HG02678 (cell line): ENCODE measurements around the gene UBTF.
"Not testable (repeated sequence)": the region's sequence is repeated elsewhere in the genome, so short reads cannot be mapped to it uniquely, and the experiment has no call there.

Source experiments
- ATAC-seq: cut with Tn5 transposase; IDR thresholded peaks from one replicate; pipeline ENCODE4 v1.9.1; 2021; ENCODE audit warnings: mild to moderate bottlenecking, moderate library complexity; ENCODE audit not compliant: unreplicated experiment

UBTF gene

DNA sequence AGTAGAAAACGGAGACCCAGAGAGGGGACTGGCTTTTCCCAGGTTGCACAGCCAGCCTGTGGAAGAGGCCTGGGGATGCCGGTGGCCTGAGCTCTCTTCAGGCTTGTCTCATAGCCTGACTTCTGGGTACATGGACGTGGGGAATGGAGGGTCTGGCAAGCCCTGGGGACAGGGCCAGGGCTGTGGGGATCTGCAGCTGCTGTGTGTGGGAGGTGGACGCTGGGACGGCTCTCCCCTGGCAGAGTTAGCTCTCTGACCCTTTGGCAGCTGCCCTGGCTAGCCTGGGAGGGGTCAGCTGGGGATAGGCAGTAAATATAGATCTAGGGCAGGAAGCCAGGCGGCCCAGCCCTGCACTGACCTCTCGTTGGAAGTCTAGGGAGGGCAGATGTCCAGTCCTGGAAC, 28.0 kb upstream of the UBTF start:
- ATAC-seq: no peak

DNA sequence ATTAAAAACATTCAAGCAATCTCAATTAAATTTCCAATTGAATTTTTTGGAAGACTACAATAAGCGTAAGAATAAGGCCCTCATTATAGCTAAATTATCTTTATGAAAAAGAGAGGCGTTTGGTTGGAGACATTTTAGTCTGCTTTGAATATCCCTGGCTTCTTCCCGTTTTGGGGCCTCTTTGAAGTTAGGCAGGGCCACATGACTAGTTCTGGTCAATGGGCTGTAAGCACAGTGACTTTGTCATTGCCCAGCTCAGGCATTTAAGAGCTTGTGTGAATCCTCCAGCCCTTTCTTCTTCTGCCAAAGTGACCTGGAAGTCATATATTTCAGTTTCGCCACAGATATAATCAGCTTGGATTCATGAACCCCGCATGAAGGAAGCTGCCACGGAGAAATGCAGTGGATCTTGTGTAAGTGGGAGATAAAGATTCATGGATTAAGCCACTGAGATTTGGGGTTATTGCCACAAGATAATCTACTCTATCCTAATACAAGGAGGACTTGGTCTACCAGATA, 21.7 kb upstream of the UBTF start:
- no peak for ATAC-seq

DNA sequence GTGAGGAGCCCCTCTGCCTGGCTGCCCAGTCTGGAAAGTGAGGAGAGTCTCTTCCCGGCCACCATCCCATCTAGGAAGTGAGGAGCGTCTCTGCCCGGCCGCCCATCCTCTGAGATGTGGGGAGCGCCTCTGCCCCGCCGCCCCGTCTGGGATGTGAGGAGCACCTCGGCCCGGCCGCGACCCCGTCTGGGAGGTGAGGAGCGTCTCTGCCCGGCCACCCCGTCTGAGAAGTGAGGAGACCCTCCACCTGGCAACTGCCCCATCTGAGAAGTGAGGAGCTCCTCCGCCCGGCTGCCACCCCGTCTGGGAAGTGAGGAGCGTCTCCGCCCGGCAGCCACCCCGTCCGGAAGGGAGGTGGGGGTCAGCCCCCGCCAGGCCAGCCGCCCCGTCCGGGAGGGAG, 18.4 kb upstream of the UBTF start:
- ATAC-seq: not testable (repeated sequence)

DNA sequence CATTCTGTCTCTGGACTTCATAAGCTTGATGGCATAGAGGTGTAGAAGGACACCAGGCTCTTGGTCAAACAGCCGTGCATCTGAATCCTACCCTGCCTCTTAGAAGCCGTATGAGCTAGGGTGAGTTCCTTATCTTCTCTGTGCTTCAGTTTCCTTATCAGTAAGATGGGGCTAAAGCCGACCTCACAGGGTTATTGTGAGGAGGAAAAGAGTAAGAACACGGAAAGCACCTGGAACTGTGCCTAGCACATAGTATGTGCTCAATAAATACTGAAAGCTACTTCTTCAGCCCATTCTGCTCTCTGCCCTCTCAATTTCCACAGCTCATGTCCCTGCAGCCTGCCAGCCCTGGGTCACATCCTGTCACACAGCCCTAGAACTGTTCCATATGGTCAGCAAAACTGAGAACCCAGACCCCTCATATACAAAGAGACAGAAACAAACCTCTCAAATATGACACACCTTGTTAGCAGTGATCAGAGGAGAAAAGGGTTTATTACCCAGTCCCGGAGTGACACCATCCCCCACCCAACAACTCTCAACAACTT, 17.0 kb upstream of the UBTF start:
- ATAC-seq: no peak

DNA sequence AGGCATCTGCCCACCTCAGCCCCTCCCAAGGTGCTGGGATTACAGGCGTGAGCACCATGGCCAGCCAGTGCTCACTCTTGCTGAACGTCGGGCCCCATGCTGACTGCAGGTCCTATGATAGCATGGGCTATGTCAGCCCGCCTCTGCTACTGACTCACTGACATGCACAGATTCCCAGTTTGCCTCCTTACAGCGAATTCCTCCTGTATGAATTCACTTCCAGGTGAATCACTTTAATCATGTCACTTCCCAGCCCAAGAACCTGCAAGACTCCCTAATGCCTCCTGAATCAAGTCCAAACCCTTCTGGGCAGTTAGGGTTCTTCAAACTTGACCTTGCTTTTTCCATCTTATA, 16.1 kb upstream of the UBTF start:
- ATAC-seq: no peak

DNA sequence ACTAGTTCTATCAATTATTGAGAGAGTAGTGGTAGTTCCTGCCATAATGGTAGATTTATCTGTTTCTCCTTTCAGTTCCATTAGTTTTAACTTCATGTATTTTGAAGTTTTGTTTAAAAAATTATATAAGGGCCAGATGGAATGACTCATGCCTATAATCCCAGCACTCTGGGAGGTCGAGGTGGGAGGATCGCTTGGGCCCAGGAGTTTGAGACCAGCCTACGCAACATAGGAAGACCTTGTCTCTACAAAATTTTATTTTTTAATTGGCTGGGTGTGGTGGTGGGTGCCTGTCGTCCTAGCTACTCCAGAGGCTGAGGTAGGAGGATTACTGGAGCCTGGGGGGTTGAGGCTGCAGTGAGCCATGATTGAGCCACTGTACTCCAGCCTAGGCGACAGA, 14.1 kb upstream of the UBTF start:
- no peak for ATAC-seq

DNA sequence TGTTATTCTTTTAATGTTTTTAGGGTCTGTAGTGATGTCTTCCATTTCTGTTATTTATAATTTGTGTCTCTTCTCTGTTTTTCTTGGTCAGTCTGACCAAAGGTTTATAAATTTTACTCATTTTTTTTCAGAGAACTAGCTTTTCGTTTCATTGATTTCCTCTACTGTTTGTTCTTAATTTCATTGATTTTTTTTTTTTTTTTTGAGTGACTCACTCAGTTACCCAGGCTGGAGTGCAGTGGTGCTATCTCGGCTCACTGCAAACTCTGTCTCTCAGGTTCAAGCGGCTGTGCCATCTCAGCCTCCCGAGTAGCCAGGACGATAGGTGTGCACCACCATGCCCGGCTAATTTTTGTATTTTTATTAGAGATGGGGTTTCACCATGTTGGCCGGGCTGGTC, 12.6 kb upstream of the UBTF start:
- ATAC-seq: no peak

DNA sequence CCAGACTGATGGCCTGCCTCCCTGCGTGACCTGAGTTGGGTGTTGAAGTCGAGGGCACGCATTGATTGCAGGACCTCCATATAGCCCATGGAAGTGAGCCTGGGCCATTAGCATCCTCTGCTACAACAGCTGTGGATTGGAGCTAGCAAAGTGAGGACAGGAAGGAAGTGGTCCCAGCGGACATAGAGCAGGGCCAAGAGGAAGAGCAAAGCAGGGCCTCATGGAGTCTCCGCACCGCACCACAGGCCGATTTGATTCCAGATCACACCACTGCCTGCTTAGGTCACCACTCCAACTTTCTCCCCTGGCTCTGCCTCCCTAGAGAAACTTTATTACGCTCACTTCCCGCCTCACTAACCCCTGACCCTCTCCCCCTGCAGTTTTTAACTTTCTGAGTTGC, 10.7 kb upstream of the UBTF start:
- no peak for ATAC-seq

DNA sequence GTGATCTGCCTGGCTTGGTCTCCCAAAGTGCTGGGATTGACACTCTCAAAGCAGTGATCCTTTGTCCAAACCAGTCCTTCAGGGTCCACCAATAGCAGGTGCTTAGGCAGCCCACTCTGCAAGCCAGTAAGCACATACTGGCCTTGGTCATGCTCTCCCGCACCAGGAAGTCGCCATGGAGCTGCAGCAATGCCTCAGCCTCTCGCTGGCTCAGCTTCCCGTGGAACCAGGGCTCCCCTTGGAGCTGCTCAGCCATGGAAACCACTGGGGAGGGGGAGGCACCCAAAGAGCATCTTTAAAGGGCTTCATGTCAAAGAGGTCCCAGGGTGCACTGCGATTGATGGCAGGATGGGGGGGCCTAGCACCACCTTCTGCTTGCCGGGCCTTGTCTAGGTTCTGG, 9.6 kb upstream of the UBTF start:
- no peak for ATAC-seq

DNA sequence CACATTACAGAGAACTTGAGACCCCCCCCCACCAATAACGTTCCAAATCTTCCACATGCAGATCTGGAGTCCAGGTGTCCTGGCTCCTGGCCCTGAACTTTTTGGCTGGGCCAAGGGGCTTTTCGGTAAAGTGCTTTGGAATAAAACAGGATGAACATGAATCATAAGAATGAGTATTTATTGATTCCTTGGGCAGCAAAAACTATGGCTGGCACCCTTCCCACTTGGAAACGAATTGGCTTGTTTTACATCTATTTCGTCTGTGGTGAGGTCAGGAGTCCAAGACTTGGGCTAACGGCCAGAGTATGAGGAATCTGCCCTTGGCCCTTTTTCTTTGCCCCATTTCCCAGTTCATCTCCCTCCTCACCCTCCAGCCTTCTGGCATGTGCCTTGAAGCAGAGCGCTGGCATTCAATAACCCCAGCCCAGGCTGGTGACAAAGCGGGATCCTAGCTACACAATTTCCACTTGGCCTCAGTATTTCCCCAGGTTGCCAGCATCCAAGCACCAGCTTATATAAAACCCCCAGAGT, 4.1 kb upstream of the UBTF start:
- no peak for ATAC-seq

DNA sequence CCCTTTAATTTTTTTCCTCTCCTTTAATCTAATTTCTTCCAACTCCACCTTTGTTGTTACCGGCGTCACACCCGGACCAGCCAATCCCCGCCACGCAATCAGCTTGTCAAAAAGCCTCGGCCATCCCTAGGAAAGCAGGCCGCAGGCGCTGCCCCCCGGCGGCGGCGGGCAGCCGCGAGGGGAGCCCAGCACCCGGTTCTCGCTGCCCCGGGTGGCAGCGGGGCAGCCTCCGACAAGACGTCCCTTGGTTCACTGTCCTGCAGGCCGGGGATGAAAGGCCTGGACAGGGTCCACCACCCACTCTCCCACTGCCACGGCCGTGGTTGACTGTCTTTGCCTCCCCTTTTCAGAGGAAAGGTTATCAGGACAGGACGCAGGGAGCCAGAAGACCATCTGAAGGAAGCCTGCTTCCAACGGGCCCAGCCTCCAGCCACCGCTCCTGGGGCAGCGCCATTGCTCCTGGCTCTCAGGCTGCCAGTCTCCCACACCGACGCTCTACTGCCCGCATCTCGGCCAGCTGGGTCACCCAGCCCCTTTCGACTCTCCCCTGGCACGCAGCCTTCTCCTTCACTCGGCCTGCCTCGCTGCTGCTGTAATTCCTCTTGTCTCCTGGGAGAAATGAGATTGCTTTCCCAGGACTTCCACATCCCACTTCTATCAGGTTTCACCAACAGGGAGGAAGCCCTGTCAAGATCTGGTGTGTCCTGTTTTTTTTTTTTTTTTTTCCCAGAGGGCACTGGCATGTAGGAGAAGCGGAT, 2.8 kb upstream of the UBTF start:
- ATAC-seq: no peak

DNA sequence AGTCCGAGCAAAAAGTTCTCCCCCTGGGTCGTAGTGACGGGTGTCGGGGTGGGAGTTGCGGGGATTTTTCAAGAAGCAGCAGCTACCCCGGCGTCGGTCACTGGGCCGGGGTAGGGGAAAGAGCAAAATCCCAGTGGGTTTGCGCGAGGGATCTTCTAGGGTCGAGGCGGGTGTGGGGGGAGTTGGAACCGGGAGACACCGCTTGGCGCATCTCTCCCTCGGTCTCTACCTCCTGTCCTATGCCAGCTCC, 2.3 kb upstream of the UBTF start:
- no peak for ATAC-seq

DNA sequence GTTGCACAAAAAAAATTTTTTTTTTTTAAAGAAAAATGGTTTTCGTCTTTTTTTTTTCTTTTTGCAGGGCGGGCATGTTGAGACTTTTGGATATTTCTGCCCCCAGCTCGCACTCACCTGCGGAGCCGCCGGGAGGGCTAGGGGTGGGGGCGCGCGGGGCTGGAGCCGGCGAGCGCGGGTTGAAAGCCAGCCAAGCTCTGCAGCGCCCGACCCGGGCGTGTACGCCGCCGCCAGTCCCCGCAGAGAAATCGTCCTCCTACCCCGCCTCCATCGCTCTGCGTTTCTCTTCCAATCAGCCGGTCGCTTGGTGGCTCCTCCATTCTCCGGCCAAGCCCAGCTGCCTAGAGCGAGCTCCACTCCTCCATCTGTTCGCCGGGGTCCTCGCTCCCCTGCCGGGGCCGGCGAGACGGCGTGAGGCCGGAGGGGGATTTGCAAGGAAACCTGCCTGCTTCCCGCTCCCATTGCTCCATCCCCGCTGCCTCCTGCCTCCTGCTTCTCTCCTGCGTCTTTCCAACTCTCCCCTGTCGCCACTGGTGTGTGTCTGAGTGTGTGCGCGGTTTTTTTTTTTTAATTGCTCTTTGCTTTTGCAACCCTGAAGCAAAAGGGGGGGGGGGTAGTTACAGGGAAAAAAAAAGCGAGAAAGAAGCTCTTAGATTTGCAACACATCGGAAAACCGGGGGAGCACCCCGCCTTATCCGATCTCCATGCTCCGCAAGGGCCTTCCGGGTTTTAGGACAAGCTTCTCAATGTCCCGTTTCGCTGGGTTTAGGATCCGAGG, 1.8 kb upstream of the UBTF start:
- ATAC-seq: no peak

DNA sequence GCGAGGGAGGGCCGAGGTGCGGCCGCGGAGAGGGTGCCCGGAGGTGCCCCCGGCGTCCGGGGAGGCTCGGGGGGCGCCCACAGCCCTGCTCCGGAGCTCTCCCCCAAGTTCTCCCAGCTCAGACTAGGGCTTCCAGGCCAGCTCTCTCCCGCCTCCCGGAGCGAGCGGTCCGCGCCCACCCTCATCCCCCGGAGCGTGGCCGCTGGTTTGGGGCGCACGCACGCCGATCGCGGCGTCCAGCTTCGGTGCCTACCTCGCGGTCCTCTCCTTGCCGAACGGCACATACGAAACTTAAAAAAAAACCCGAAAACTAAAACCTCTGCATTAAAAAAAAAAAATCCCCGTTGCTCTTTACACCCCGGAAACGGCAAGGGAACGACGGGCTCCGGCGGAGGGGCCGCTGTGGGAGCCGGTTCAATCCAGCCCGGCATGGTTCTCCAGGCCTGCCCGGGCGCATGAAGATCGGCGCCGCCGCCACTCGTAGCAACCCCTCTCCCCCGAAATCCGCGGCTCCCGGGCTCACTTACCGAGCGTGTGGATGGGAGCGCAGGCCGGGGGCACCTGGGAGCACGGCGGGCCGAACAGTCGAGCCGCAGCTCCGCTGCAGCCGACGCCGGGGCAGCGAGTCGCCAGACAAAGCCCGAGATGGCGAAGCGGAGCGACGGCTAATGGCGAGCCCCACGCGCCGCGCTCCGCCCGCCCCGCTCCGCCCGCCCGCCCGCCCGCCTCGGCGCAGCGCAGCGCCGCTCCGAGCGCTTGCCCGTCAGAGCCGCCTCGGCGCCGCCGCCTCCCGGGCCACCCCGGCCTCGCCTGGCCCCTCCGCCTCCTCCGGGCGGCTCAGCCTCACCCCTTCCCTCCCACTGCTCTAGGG, 973 bp upstream of the UBTF start:
- ATAC-seq: peak; percentile 5

DNA sequence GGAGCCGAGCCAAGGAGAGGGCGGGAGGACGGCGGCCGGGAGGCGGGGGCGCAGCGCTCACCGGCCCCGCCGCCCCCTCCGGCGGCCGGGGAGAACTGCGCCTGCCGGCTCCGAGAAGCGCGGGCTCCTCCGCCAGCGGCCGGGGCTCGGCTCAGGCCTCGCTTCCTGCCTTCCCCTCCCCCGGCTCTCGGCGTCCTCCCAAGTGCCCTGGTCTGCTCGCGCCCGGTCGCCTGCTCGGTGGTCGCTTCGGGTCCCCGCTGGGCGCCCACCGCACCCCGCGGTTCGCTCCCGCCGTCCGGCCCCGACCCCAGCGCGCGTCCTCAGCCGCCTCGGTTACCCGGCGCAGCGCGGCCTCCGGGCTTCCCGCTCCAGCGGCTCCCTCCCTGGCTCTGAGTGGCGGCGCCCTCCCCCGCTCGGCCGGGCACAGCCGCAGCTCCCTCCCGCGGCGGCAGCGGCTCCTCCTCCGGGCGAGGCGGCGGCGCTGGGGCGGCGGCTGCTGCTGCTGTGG, 313 bp downstream of the UBTF start:
- peak; percentile 33 for ATAC-seq

DNA sequence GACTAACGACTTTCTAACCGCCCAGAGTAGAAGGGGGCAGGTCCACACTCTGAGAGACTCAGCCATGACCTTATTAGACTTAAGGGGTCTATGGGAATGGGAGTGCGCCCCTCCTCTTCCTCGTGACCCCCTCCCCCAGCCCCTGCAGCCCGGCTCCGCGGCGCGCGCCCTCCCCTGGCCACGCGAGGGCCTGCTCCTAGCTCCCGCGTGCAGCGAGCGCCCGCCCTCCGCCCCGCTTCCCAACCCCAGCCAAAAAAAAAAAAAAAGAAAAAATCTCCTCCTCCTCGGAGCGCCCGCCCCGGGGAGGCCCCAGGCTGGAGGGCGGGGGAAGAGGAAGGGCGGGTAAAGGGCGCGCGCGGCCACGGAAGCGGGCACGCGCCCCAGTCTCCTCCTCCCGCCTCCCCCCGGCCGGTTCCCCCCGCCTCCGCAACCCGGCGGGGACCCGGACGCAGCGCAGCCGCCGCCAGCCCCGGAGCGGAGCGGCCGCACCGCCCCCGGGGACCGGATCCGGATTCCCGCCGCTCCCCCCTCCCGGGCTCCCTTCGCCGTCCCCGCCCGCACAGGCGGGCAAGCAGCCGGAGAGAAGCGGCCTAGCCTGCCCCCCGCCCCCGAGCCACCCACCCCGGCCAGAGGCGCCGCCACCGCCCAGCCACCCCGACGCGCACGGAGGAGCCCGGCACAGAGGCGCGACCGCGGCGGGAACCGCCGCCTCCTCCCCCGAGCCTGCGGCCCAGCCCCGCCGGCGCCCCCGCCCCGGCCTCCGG, 949 bp downstream of the UBTF start:
- peak; percentile 48 for ATAC-seq

DNA sequence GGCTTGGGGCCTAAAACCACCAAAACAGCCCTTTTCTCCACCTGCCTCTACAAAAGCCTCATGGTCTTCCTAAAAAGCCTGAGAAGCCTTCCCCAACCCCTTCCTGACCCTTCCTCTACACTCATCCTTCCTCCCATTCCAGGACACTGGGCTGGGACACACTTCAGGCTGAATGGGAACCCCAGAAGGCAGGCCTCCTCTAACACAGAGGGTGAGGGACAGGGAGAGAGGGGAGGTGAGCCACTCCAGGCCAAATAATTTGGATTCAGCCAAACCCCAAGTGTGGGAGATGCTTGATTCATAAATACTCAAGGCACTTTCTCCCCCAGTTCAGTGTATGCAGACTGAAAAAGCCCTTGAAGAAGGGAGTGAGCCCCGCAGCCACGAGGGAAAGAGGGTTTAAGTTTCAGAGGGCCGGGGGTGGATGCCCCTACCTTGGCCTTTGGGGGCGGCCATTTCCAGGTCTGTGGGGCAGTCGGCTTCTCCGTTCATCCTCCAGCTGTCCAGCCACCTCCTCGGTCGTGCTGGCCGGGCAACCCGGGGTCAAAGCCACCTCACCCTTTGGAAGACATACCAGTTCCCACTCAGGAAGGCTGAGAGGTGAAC, 1.6 kb downstream of the UBTF start:
- no peak for ATAC-seq

DNA sequence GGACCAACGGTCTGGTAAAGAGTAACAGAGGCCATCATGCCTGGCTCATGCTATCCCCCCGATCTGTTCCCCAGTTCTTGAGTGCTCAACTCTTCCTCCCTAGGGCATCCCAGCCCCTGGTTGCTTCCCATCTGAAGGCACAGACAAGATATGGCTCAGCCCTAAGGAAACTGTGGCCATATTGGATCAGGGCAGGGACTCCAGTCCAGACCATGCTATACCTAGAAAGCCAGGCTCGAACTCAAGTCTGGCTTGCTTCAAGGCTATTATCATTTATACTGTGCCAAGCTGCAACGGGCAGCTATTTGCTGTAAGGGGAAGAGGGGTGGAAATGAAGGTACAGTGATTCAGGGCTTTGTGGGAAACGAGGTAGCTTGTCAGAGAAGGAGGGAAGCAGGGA, 2.8 kb downstream of the UBTF start:
- no peak for ATAC-seq

DNA sequence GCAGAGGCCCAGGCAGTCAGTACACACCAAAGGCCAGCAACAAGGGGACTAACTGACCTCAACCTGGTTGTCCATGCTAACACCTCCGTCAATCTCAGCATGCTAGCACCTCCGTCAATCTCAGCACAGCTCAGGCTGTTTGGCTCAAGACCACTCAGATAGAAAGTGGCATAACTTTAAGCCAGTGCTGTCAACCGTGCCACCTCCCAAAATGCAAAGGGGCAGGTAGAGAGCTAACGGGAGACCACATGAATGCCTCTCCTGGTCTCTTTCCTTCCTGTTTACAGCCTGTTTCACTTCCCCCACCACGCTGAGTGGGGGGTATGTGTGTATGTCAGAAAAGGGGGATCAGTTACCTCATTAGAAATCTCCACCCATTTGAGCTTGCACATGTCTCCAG, 3.3 kb downstream of the UBTF start:
- ATAC-seq: no peak

DNA sequence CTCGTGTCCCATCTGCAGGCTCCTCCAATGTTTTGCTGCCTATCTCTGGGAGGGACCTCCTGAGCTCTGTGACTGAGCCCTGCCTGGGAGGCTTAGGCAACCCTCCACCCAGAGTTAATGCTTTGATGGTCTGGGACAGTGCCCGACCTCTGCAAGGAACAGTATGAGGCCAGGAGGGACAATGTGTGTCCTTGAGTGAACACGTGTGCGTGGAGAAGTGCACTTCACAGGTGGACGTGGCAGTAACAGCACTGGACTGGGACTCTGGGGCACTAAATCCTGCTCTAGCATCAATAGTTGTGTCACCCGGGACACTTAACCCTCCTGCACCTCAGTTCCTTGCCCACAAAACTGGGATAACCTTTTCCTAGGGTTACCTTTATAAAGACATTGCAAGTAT, 4.6 kb downstream of the UBTF start:
- ATAC-seq: no peak
